ENCODE data around the gene CCDC43. TPM values are rescaled to one million over a fixed set of nuclear protein-coding genes. Genes with fewer than 3 reads are reported as not detected.

CCDC43 gene
- total RNA-seq, 1 donor from 2014 or later: 15.5 TPM

DNA sequence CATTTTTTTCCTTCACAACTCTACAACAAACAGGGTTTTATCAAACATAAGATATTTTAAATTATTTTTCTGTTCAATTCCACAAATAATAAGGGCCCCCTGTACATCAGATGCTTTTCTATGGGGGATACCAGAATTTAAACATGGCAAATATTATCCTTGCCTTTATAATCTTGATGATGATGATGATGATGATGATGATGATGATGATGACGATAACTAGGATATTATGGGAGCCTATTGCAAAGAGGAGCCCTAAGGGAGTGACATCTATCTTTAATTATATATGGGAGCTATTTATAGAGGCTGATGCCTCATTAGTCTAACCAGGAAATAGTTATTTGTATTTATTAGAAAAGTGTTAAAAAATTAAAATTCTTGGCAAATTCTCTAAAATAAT, 26.5 kb downstream of the CCDC43 start:
- Histone ChIP-seq H3K36me3 (no peaks in the 10 kb centered on the region), H3K4me3 (no peak overlapping the region), H3K4me1 (no peaks in the 10 kb centered on the region), H3K27ac (no peak overlapping the region), H3K9me3 (no peaks in the 10 kb centered on the region), H3K27me3 (no peaks in the 10 kb centered on the region)
- intact Hi-C loops (cut with DNase I): loop anchor here (2.0 kb wide), 1 partner anchor 22 kb away; no protein-coding TSS in a partner anchor
- no peak for TF ChIP-seq POLR2AphosphoS5 (IDR thresholded peaks at IDR 0.05; ENCODE audit: insufficient read depth in 1 of 2, low read depth in 1 of 2)
- TF ChIP-seq, protein P1, sequence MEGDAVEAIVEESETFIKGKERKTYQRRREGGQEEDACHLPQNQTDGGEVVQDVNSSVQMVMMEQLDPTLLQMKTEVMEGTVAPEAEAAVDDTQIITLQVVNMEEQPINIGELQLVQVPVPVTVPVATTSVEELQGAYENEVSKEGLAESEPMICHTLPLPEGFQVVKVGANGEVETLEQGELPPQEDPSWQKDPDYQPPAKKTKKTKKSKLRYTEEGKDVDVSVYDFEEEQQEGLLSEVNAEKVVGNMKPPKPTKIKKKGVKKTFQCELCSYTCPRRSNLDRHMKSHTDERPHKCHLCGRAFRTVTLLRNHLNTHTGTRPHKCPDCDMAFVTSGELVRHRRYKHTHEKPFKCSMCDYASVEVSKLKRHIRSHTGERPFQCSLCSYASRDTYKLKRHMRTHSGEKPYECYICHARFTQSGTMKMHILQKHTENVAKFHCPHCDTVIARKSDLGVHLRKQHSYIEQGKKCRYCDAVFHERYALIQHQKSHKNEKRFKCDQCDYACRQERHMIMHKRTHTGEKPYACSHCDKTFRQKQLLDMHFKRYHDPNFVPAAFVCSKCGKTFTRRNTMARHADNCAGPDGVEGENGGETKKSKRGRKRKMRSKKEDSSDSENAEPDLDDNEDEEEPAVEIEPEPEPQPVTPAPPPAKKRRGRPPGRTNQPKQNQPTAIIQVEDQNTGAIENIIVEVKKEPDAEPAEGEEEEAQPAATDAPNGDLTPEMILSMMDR (IDR thresholded peaks at IDR 0.05): no peak
- no peak for TF ChIP-seq POLR2A (IDR thresholded peaks at IDR 0.05)
- no peak for DNase-seq (ENCODE audit: extremely low spot score in 2 of 2)

DNA sequence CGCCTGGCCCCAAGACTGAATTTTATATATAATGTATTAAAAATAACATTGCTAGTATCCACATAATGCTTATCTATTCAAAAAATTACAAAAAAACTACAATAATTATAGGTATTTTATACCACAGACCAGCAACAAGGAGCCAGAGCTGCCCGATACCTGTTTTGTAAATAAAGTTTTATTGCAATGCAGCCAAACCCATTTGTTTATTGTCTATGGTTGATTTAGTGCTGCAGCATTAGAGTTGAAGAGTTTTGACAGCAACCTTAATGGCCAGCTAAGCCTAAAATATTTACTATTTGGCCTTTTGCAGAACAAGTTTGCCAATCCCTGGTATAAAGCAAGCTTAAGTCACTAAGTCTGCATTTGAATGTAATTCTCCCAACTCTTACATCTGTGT, 27.7 kb downstream of the CCDC43 start:
- no peak for TF ChIP-seq POLR2AphosphoS5 (IDR thresholded peaks at IDR 0.05; ENCODE audit: insufficient read depth in 1 of 2, low read depth in 1 of 2)
- TF ChIP-seq, protein P1 (IDR thresholded peaks at IDR 0.05): no peak
- no peak for TF ChIP-seq POLR2A (IDR thresholded peaks at IDR 0.05)
- no peaks in the 10 kb centered on the region for H3K4me1 ChIP-seq
- H3K36me3 ChIP-seq: no peaks in the 10 kb centered on the region
- intact Hi-C loops (cut with DNase I): loop anchor here (2.0 kb wide), 1 partner anchor 21 kb away; no protein-coding TSS in a partner anchor
- DNase-seq (ENCODE audit: extremely low spot score in 2 of 2): no peak
- H3K27ac ChIP-seq: no peak overlapping the region
- peaks cover 5% of the 10 kb centered on the region for H3K27me3 ChIP-seq
- no peak overlapping the region for H3K4me3 ChIP-seq
- no peaks in the 10 kb centered on the region for H3K9me3 ChIP-seq

DNA sequence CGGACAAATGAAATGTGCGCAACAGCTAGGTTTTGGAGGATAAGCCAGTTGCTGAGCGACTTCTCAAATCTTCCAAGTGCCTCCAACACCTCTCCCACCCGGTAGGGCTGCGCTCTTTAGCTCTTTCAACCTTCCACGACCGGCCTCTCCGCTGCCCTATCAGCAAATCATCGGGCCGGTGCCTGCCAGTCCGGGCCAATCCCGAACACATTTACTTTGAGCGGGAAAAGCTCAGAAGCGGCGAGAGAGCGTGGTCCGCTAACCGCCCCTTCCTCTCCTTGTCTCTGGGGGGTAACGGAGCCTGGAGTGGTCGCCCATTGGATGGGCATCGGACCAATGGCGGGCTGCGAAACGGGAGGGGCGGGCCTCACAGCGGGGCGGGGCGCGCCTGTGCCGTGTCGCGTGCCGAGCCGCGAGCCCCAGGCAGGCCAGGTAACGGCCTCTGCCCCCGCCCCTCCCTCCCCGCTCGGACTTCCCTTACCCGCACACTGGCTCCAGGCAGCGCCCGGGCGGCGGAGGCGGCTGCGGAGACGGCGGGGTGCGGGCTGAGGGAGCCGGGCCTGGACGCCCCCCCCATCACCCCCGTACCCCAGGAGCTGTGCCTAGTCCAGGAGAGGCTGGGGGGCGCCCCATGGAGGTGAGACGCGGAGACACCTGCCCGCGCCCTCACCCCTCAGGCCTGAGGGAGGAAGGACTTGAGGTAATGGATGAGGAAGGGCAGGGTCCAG, 33.4 kb downstream of the CCDC43 start, which contains the start of gene MEIOC:
MEIOC (plus strand) TSS at position 486 of the 728 bp plus-strand sequence; CDS start at position 632, 146 bp downstream.
- DNase-seq (ENCODE audit: extremely low spot score in 2 of 2): no peak
- peak within 1 kb of the TSS in 1 of 2 donors; percentile 6 for H3K4me3 ChIP-seq
- H3K36me3 ChIP-seq: no peaks in the 10 kb centered on the region
- H3K27me3 ChIP-seq: peaks cover 13% of the 10 kb centered on the region
- H3K9me3 ChIP-seq: no peaks in the 10 kb centered on the region
- peaks cover 4% of the 10 kb centered on the region for H3K4me1 ChIP-seq
- H3K27ac ChIP-seq: no peak within 1 kb of the TSS
- no peak for TF ChIP-seq POLR2AphosphoS5 (IDR thresholded peaks at IDR 0.05; ENCODE audit: insufficient read depth in 1 of 2, low read depth in 1 of 2)
- TF ChIP-seq POLR2A (IDR thresholded peaks at IDR 0.05): no peak
- TF ChIP-seq, protein P1 (IDR thresholded peaks at IDR 0.05): no peak
- intact Hi-C loops (cut with DNase I): no loop called here

DNA sequence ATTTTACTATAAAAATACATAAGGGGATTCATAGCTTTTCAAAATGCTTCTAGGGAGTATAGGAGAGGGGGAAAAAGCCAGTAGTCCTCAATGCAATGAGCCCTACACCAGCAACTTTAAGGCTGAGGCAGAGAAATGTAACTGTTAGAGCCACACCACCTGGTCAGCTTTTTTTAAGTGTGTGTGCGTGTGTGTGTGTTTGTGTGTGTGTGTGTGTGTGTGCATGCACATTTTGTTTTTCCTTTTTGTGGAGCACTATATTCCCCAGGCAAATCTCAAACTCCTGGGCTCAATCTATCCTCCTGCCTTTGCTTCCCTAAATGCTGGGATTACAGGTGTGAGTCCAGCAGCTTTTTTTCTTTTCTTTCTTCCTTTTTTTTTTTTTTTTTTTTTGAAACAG, 35.6 kb downstream of the CCDC43 start:
- no peaks in the 10 kb centered on the region for H3K36me3 ChIP-seq
- intact Hi-C loops (cut with DNase I): no loop called here
- peaks cover 4% of the 10 kb centered on the region for H3K4me1 ChIP-seq
- H3K9me3 ChIP-seq: no peaks in the 10 kb centered on the region
- peaks cover 13% of the 10 kb centered on the region for H3K27me3 ChIP-seq
- no peak for DNase-seq (ENCODE audit: extremely low spot score in 2 of 2)
- H3K4me3 ChIP-seq: no peak overlapping the region
- no peak overlapping the region for H3K27ac ChIP-seq
- TF ChIP-seq POLR2A (IDR thresholded peaks at IDR 0.05) (no peak), POLR2AphosphoS5 (IDR thresholded peaks at IDR 0.05; ENCODE audit: insufficient read depth in 1 of 2, low read depth in 1 of 2) (no peak)
- TF ChIP-seq, protein P1 (IDR thresholded peaks at IDR 0.05): no peak

DNA sequence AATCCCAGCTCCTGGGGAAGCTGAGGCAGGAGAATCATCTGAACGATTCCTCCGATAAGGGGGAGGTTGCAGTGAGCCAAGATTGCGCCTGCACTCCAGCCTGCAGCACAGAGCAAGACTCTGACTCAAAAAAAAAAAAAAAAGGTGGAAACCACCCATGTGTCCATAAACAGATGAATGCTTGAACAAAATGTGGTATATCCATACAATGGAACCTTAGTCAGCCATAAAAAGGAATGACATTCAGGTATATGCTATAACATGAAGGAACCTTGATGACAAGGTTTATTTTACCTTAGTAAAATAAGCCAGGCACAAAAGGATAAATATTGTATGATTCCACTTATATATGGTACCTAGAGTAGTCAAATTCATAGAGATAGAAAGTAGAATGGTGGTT, 36.2 kb downstream of the CCDC43 start:
- Histone ChIP-seq H3K9me3 (no peaks in the 10 kb centered on the region), H3K4me3 (no peak overlapping the region), H3K27me3 (peaks cover 13% of the 10 kb centered on the region), H3K27ac (no peak overlapping the region), H3K4me1 (peaks cover 4% of the 10 kb centered on the region), H3K36me3 (no peaks in the 10 kb centered on the region)
- DNase-seq (ENCODE audit: extremely low spot score in 2 of 2): no peak
- TF ChIP-seq POLR2AphosphoS5 (IDR thresholded peaks at IDR 0.05; ENCODE audit: insufficient read depth in 1 of 2, low read depth in 1 of 2) (no peak), POLR2A (IDR thresholded peaks at IDR 0.05) (no peak)
- TF ChIP-seq, protein P1 (IDR thresholded peaks at IDR 0.05): no peak
- intact Hi-C loops (cut with DNase I): no loop called here
